IMR-90 (cell line): Measurements from ENCODE around the gene ZNF121. TPM values are rescaled to one million over a fixed set of nuclear protein-coding genes. Genes with fewer than 3 reads are reported as not detected.

Experiments used
- ATAC-seq: fragments of 200-7000 bp; cut with Tn5 transposase; 2 replicates; pipeline ENCODE4 v1.9.1; 2020; ENCODE audit warnings: low read depth, mild to moderate bottlenecking, moderate library complexity
- BruUV-seq: library from RNA; stranded (reverse); fragments of 400-500 nt; replicated peaks from 2 replicates; lab custom pipeline; 2021; lab: Mats Ljungman, UMichigan
- CTCF ChIA-PET: fragments of 300-600 bp; formaldehyde crosslinking; extraction: SDS; loops from one replicate; lab custom pipeline; 2021; ENCODE audit warnings: antibody characterized with exemption; lab: Yijun Ruan, JAX
- POLR2A ChIA-PET: fragments of 300-600 bp; sonication (Branson Sonifier 250); formaldehyde crosslinking; loops from one replicate; lab custom pipeline; 2022; ENCODE audit warnings: antibody characterized with exemption; ENCODE audit not compliant: unreplicated experiment; lab: Charles Lee
- DNase-seq: peaks from one replicate; pipeline ENCODE4 v3.0.0; 2013
- H2AFZ ChIP-seq: replicated peaks from 2 replicates; pipeline ENCODE3; 2013; ENCODE audit warnings: low read length, mild to moderate bottlenecking; ENCODE audit not compliant: poor library complexity
- H2AK5ac ChIP-seq: 2 replicates; pipeline ENCODE4 v1.6.1; 2013; ENCODE audit warnings: low read depth, low read length, inconsistent platforms
- H2AK9ac ChIP-seq: replicated peaks from 2 replicates; pipeline ENCODE3; 2013; ENCODE audit warnings: mild to moderate bottlenecking, low read depth, low read length, moderate library complexity; ENCODE audit not compliant: poor library complexity
- H2BK120ac ChIP-seq: 2 replicates; pipeline ENCODE4 v1.6.1; 2013; ENCODE audit warnings: low read depth, low read length, inconsistent platforms
- H2BK15ac ChIP-seq: 3 replicates; pipeline ENCODE4 v1.6.1; 2013; ENCODE audit warnings: low read depth, low read length, inconsistent platforms
- H2BK20ac ChIP-seq: 2 replicates; pipeline ENCODE4 v1.6.1; 2013; ENCODE audit warnings: low read depth, mild to moderate bottlenecking, inconsistent platforms, low read length, moderate library complexity
- H2BK5ac ChIP-seq: 2 replicates; pipeline ENCODE4 v1.6.1; 2013; ENCODE audit warnings: mild to moderate bottlenecking, low read depth, low read length, inconsistent platforms; ENCODE audit not compliant: poor library complexity, severe bottlenecking
- H3K14ac ChIP-seq: replicated peaks from 2 replicates; pipeline ENCODE4 v1.6.1; 2013; ENCODE audit warnings: low read depth, low read length, inconsistent platforms
- H3K18ac ChIP-seq: 2 replicates; pipeline ENCODE4 v1.6.1; 2013; ENCODE audit warnings: low read depth, low read length, control low read depth
- H3K23ac ChIP-seq: 2 replicates; pipeline ENCODE4 v1.6.1; 2013; ENCODE audit warnings: low read depth, low read length, inconsistent platforms
- H3K27ac ChIP-seq: 2 replicates; pipeline ENCODE4 v1.5.1; 2013; ENCODE audit warnings: mild to moderate bottlenecking, control low read depth, low read length; ENCODE audit not compliant: insufficient read depth
- H3K27me3 ChIP-seq: 2 replicates; pipeline ENCODE4 v1.6.1; 2013; ENCODE audit warnings: low read length; ENCODE audit not compliant: control insufficient read depth, insufficient read depth
- H3K36me3 ChIP-seq: 2 replicates; pipeline ENCODE4 v1.6.1; 2013; ENCODE audit warnings: low read length, mixed read lengths; ENCODE audit not compliant: control insufficient read depth, insufficient read depth
- H3K4ac ChIP-seq: 2 replicates; pipeline ENCODE4 v1.6.1; 2013; ENCODE audit warnings: low read depth, low read length, inconsistent platforms
- H3K4me1 ChIP-seq: 2 replicates; pipeline ENCODE4 v1.6.1; 2013; ENCODE audit warnings: low read length, mixed read lengths; ENCODE audit not compliant: control insufficient read depth, insufficient read depth
- H3K4me2 ChIP-seq: 2 replicates; pipeline ENCODE4 v1.6.1; 2013; ENCODE audit warnings: low read depth, mild to moderate bottlenecking, control low read depth, low read length, moderate library complexity
- H3K4me3 ChIP-seq: 2 replicates; pipeline ENCODE4 v1.5.1; 2013; ENCODE audit warnings: low read depth, mild to moderate bottlenecking, control low read depth, low read length, moderate library complexity; ENCODE audit not compliant: insufficient read depth
- H3K56ac ChIP-seq: 2 replicates; pipeline ENCODE4 v1.6.1; 2013; ENCODE audit warnings: low read length, inconsistent platforms; ENCODE audit not compliant: insufficient read depth; ENCODE audit errors: extremely low read depth
- H3K79me1 ChIP-seq, 2 experiments: 2 replicates each; pipeline ENCODE4 v1.6.1; 2013; ENCODE audit warnings: low read length in 2 of 2, inconsistent platforms in 1 of 2, low read depth in 1 of 2
- H3K9ac ChIP-seq: 2 replicates; pipeline ENCODE4 v1.6.1; 2013; ENCODE audit warnings: low read depth, low read length, control low read depth
- H3K9me1 ChIP-seq: 2 replicates; pipeline ENCODE4 v1.6.1; 2013; ENCODE audit warnings: low read length, inconsistent platforms; ENCODE audit not compliant: insufficient read depth
- H3K9me3 ChIP-seq: 2 replicates; pipeline ENCODE4 v1.6.1; 2013; ENCODE audit warnings: low read length; ENCODE audit not compliant: control insufficient read depth, insufficient read depth
- H4K20me1 ChIP-seq: 2 replicates; pipeline ENCODE4 v1.6.1; 2013; ENCODE audit warnings: low read length, inconsistent platforms; ENCODE audit not compliant: insufficient read depth
- H4K5ac ChIP-seq: 2 replicates; pipeline ENCODE4 v1.6.1; 2013; ENCODE audit warnings: mild to moderate bottlenecking, low read depth, low read length, control low read depth
- H4K8ac ChIP-seq, 2 experiments: 2 replicates each; pipeline ENCODE4 v1.6.1; 2013; ENCODE audit warnings: low read depth in 2 of 2, low read length in 2 of 2, control low read depth in 1 of 2, inconsistent platforms in 1 of 2
- H4K91ac ChIP-seq: 2 replicates; pipeline ENCODE4 v1.6.1; 2013; ENCODE audit warnings: low read depth, low read length, inconsistent platforms; ENCODE audit not compliant: insufficient read depth
- FOS ChIP-seq: fragments of 150-350 bp; IDR thresholded peaks from 2 replicates; pipeline ENCODE4 v1.6.1; 2016; ENCODE audit warnings: low read depth, low read length
- MAZ ChIP-seq: IDR thresholded peaks from 2 replicates; pipeline ENCODE4 v1.6.1; 2012; ENCODE audit warnings: low read depth, mild to moderate bottlenecking, low read length, improper control_type of control experiment, moderate library complexity, borderline replicate concordance
- MXI1 ChIP-seq: IDR thresholded peaks from 2 replicates; pipeline ENCODE4 v1.6.1; 2012; ENCODE audit warnings: low read depth, mild to moderate bottlenecking, low read length, moderate library complexity, borderline replicate concordance
- NFE2L2 ChIP-seq: fragments of 150-350 bp; IDR thresholded peaks from 2 replicates; pipeline ENCODE4 v1.6.1; 2016; ENCODE audit warnings: low read depth, mild to moderate bottlenecking, low read length
- POLR2A ChIP-seq: IDR thresholded peaks from 2 replicates; pipeline ENCODE4 v1.6.1; 2012; ENCODE audit warnings: mild to moderate bottlenecking, low read depth, low read length
- SMC3 ChIP-seq: fragments of 150-350 bp; IDR thresholded peaks from 2 replicates; pipeline ENCODE4 v1.6.1; 2016; ENCODE audit warnings: low read depth, mild to moderate bottlenecking, antibody characterized with exemption, low read length, moderate library complexity
- USF2 ChIP-seq: fragments of 150-350 bp; IDR thresholded peaks from 2 replicates; pipeline ENCODE4 v1.6.1; 2017; ENCODE audit warnings: mild to moderate bottlenecking, antibody characterized with exemption, low read length, low read depth
- WGBS, 2 experiments: methylation state at CpG; one replicate each; pipeline versions ENCODE4 v1.1.5 to v1.1.7; 2013; ENCODE audit warnings: missing lambda C conversion rate in 2 of 2; ENCODE audit not compliant: insufficient read length in 1 of 2; ENCODE audit errors: extremely low coverage in 2 of 2; 5-methylcytosine and 5-hydroxymethylcytosine counted together
- dilution Hi-C: fragments of 300-500 bp; cut with HindIII; formaldehyde crosslinking; loops from one replicate; pipeline ENCODE4 v1.14.3; 2018; ENCODE audit warnings: low sequenced_read_pairs; ENCODE audit not compliant: unreplicated experiment
- in situ Hi-C: fragments of 300-500 bp; cut with MboI; formaldehyde crosslinking; loops from 3 replicates; pipeline ENCODE4 v1.14.3; 2019; ENCODE audit warnings: low sequenced_read_pairs, inconsistent platforms, mixed read lengths
- intact Hi-C: fragments of 100-400 bp; cut with micrococcal nuclease; formaldehyde crosslinking; loops from 2 replicates; pipeline ENCODE4 v1.10.0; 2022
- polyA plus RNA-seq, 3 experiments: library from polyadenylated mRNA; depleted of rRNA; stranded (reverse); fragments of >200 nt; gene quantifications; 2 replicates each; pipeline ENCODE4 v1.2.3, GENCODE V29; 2012; ENCODE audit warnings: low replicate concordance in 1 of 3
- total RNA-seq: library from RNA; depleted of rRNA; stranded (reverse); fragments of >200 nt; gene quantifications from 2 replicates; pipeline ENCODE4 v1.2.3, GENCODE V29; 2012

ZNF121 gene
- total and polyA plus RNA-seq, 2 of the 4 experiments (the other 2 are of a cell fraction): 3.1 to 62.9 TPM

- CTCF ChIA-PET: no interaction called here
- WGBS, 2 experiments: 0% methylated on average over 3 of the region's 33 CpGs; no CpG with 5 or more reads in 1 of the 2 experiments
- Histone ChIP-seq H4K91ac (peak within 1 kb of the TSS; percentile 98), H3K18ac (peak within 1 kb of the TSS; percentile 91), H2AK5ac (peak within 1 kb of the TSS; percentile 79), H3K27me3 (no peaks in the 10 kb centered on the region), H2AFZ (peak within 1 kb of the TSS; percentile 99), H3K27ac (peak within 1 kb of the TSS; percentile 99), H3K4ac (peak within 1 kb of the TSS; percentile 96), H3K14ac (peak within 1 kb of the TSS; percentile 97), H2AK9ac (peak within 1 kb of the TSS; percentile 98), H2BK20ac (peak within 1 kb of the TSS; percentile 77; the same call in 1 of the 2 replicates), H4K5ac (peak within 1 kb of the TSS; percentile 99), H4K8ac (peak within 1 kb of the TSS; percentile 98 to 99), H3K56ac (peak within 1 kb of the TSS; percentile 97), H4K20me1 (no peaks in the 10 kb centered on the region; the same call in 1 of the 2 replicates), H3K9me1 (no peaks in the 10 kb centered on the region), H3K9ac (peak within 1 kb of the TSS; percentile 98), H3K4me3 (peak within 1 kb of the TSS; percentile 68), H3K4me1 (peaks cover 4% of the 10 kb centered on the region; the same call in 1 of the 2 replicates), H3K4me2 (peak within 1 kb of the TSS; percentile 93), H2BK15ac (peak within 1 kb of the TSS; percentile 74; the same call in 2 of the 3 replicates), H3K36me3 (peaks cover 22% of the 10 kb centered on the region), H3K9me3 (no peaks in the 10 kb centered on the region), H2BK5ac (peak within 1 kb of the TSS; percentile 95), H3K23ac (peak within 1 kb of the TSS; percentile 92), H3K79me1 (peaks cover 32 to 41% of the 10 kb centered on the region in 2 experiments), H2BK120ac (peak within 1 kb of the TSS; percentile 96)
- intact Hi-C loops (loop anchor here (1.0 to 10.0 kb wide), 4 partner anchors 147 to 415 kb away; partner anchors contain the start of gene ZNF846), dilution Hi-C loops (loop anchor here (10.0 kb wide), 1 partner anchor 173 kb away; no protein-coding TSS in a partner anchor), in situ Hi-C loops (no loop called here)
- DNase-seq (peak; percentile 89), ATAC-seq (peak; percentile 85)
- BruUV-seq: TSS peak; percentile 89
- TF ChIP-seq POLR2A (peak; percentile 80), NFE2L2 (0 out of 2 replicates have a peak, but pooled peaks have one; percentile 2), MXI1 (peak; percentile 62; the same call in 1 of the 2 replicates), MAZ (peak; percentile 52; the same call in 1 of the 2 replicates), FOS (no peak), SMC3 (no peak), USF2 (peak; percentile 6; the same call in 1 of the 2 replicates)
- POLR2A ChIA-PET: interaction anchor here (0.6 to 0.9 kb wide), 3 partner anchors 11 to 259 kb away, joined by 3 to 8 read pairs (median 5); partner anchors contain the start of gene ZNF177
Measured at GRCh38 chr19:9621156-9622037, 37.1 kb upstream of the ZNF121 start, which contains the start of gene ZNF561. Gene ZNF561 (minus strand): TSS chr19:9621232. CDS start chr19:9619456, 1,776 bp downstream.
